ENCODE data around the gene ACE2. TPM values are rescaled to one million over a fixed set of nuclear protein-coding genes. Genes with fewer than 3 reads are reported as not detected.

Gene ACE2
- total RNA-seq, 1 experiment from 2014 or later, result not detected

- H3K79me2 ChIP-seq (ENCODE audit: insufficient read depth, low read length), result no peaks in the 10 kb centered on the region
- WGBS (ENCODE audit: extremely low coverage, insufficient read length, low lambda C conversion rate), result no CpG with 5 or more reads among the region's 7 CpGs
- H2BK120ac ChIP-seq (ENCODE audit: low read depth, low read length, poor library complexity, severe bottlenecking), result no peak overlapping the region
- H4K5ac ChIP-seq (ENCODE audit: insufficient read length, low read depth, low read length), result no peak overlapping the region
- H3K4ac ChIP-seq (ENCODE audit: low read depth, low read length), result no peak overlapping the region
- no peak overlapping the region for H3K18ac ChIP-seq (ENCODE audit: insufficient read length, low read depth, low read length)
- H2BK20ac ChIP-seq (ENCODE audit: low read depth, low read length, poor library complexity, severe bottlenecking), result no peak overlapping the region
- no peaks in the 10 kb centered on the region for H3K79me1 ChIP-seq (ENCODE audit: insufficient read depth, low read depth, low read length, poor library complexity, severe bottlenecking)
- no peak overlapping the region for H3K4me2 ChIP-seq (ENCODE audit: insufficient read depth, insufficient read length, low read length)
- no peak overlapping the region for H3K14ac ChIP-seq (ENCODE audit: insufficient read depth, low read length)
- H3K9ac ChIP-seq (ENCODE audit: extremely low read depth, insufficient read length, low read length), result no peak overlapping the region
- Mint-ChIP-seq H3K27ac (no peak overlapping the region; a peak in 2 of 7 replicates), H3K4me3 (no peak overlapping the region), H3K4me1 (peaks cover 32% of the 10 kb centered on the region in 2 experiments), H3K9me3 (no peaks in the 10 kb centered on the region), H3K36me3 (ENCODE audit: insufficient read depth in 1 of 3, low read depth in 3 of 3) (no peaks in the 10 kb centered on the region), H3K27me3 (ENCODE audit: low read depth) (peaks cover 1% of the 10 kb centered on the region; the same call in 1 of the 2 replicates)
- no peak overlapping the region for H3T11ph ChIP-seq (ENCODE audit: low read length)
- H3K23ac ChIP-seq (ENCODE audit: insufficient read length, low read depth, low read length), result no peak overlapping the region
- no peaks in the 10 kb centered on the region for H3K23me2 ChIP-seq (ENCODE audit: insufficient read length, low read depth, low read length, poor library complexity, severe bottlenecking)
- no peak overlapping the region for H2BK12ac ChIP-seq (ENCODE audit: insufficient read length, low read depth, low read length)
- H4K8ac ChIP-seq (replicated peaks; ENCODE audit: insufficient read length, low read depth, low read length), result no peak overlapping the region
- no peak overlapping the region for H2BK15ac ChIP-seq (ENCODE audit: low read depth, low read length)
- no peaks in the 10 kb centered on the region for H4K20me1 ChIP-seq (ENCODE audit: control insufficient read depth, insufficient read depth, insufficient read length)
- H2AK5ac ChIP-seq (ENCODE audit: insufficient read length, low read length), result no peak overlapping the region
- no peaks in the 10 kb centered on the region for H3K9me3 ChIP-seq (ENCODE audit: control insufficient read depth, low read depth, low read length)
- H2AFZ ChIP-seq (ENCODE audit: low read length), result no peak overlapping the region
- no peak overlapping the region for H4K91ac ChIP-seq (ENCODE audit: insufficient read length, low read depth, low read length)
- H3K56ac ChIP-seq (ENCODE audit: insufficient read length, low read depth, low read length), result no peak overlapping the region
- DNase-seq, result no peak
- H3K27me3 ChIP-seq (ENCODE audit: insufficient read depth, low read length), result no peaks in the 10 kb centered on the region
- no peak overlapping the region for H3K27ac ChIP-seq (ENCODE audit: insufficient read length, low read depth, low read length)
- no peaks in the 10 kb centered on the region for H3K4me1 ChIP-seq (ENCODE audit: insufficient read depth, low read length)
- no peak overlapping the region for H2BK5ac ChIP-seq (ENCODE audit: insufficient read length, low read length)
- TF ChIP-seq CTCF (conservative IDR thresholded peaks at IDR 0.05), result no peak
Observed at GRCh38 chrX:15563056-15563455, 37.7 kb downstream of the ACE2 start.

Measured in H9 (cell line).